ENCODE results near the gene C12orf57. TPM values are rescaled to one million over a fixed set of nuclear protein-coding genes. Genes with fewer than 3 reads are reported as not detected.
A peak's percentile ranks its signal among the peaks of the same experiment; 100 is the strongest.

Gene C12orf57
- total and polyA plus RNA-seq, 2 of the 13 experiments (the other 11 are each of a cell fraction or from before 2014, with no cell fraction given), result 84.0 to 287 TPM

DNA sequence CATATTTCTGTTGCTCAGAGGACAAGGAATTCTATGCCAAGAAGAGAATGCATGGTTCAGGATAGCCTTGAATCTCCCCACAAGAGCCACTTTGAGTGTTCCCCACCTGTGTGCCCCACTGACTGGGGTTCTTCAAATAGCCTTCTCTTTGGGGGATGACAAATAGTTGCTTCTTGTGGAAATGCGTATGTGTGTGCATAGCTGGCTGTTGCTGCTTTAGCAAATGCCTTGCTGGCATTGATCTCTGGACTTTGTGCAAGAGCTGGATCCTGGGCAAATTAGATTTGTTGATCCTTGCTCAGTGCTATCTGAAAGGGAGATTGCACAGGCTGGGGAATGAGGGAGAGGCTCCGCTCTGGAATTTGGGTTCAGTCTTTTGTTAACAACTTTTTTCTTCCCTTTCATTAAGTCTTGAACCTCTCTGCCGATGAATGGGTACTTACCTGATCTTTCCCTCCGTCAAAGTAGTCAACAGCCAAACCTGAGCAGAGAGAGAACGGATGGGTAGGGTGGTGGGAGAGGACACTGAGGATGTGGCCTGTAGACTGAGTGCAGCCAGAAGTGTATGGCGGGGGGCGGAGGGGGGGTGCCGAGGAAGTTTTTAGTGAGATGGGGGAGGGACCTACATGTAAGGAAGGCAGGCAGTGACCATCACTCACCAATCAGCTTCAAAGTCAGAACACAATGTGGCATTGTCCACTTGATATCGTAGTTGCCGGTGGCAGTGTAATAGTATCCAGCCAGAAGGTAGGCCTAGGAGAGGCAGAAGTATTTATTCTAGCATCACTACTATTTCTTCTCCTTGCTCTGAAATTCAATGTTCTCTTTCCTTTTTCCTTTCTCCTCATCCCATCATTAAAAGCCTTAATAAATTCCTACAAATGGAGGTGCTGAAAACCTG is 37.6 kb downstream of the C12orf57 start (continued):
- TF ChIP-seq, protein P1, sequence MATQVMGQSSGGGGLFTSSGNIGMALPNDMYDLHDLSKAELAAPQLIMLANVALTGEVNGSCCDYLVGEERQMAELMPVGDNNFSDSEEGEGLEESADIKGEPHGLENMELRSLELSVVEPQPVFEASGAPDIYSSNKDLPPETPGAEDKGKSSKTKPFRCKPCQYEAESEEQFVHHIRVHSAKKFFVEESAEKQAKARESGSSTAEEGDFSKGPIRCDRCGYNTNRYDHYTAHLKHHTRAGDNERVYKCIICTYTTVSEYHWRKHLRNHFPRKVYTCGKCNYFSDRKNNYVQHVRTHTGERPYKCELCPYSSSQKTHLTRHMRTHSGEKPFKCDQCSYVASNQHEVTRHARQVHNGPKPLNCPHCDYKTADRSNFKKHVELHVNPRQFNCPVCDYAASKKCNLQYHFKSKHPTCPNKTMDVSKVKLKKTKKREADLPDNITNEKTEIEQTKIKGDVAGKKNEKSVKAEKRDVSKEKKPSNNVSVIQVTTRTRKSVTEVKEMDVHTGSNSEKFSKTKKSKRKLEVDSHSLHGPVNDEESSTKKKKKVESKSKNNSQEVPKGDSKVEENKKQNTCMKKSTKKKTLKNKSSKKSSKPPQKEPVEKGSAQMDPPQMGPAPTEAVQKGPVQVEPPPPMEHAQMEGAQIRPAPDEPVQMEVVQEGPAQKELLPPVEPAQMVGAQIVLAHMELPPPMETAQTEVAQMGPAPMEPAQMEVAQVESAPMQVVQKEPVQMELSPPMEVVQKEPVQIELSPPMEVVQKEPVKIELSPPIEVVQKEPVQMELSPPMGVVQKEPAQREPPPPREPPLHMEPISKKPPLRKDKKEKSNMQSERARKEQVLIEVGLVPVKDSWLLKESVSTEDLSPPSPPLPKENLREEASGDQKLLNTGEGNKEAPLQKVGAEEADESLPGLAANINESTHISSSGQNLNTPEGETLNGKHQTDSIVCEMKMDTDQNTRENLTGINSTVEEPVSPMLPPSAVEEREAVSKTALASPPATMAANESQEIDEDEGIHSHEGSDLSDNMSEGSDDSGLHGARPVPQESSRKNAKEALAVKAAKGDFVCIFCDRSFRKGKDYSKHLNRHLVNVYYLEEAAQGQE (IDR thresholded peaks at IDR 0.05; ENCODE audit: borderline replicate concordance in 1 of 2, low read depth in 1 of 2, low read length in 2 of 2), result no peak
- TF ChIP-seq MXD4 (CRISPR knock-in tag; IDR thresholded peaks at IDR 0.05) (no peak), PLRG1 (conservative IDR thresholded peaks at IDR 0.05) (no peak), ZNF577 (CRISPR knock-in tag; IDR thresholded peaks at IDR 0.05; ENCODE audit: borderline replicate concordance, low read depth) (no peak), ZFP41 (CRISPR knock-in tag; IDR thresholded peaks at IDR 0.05; ENCODE audit: borderline replicate concordance) (no peak), ZNF350 (CRISPR knock-in tag; IDR thresholded peaks at IDR 0.05; ENCODE audit: borderline replicate concordance, low read depth) (no peak)
- TF ChIP-seq, protein P2, sequence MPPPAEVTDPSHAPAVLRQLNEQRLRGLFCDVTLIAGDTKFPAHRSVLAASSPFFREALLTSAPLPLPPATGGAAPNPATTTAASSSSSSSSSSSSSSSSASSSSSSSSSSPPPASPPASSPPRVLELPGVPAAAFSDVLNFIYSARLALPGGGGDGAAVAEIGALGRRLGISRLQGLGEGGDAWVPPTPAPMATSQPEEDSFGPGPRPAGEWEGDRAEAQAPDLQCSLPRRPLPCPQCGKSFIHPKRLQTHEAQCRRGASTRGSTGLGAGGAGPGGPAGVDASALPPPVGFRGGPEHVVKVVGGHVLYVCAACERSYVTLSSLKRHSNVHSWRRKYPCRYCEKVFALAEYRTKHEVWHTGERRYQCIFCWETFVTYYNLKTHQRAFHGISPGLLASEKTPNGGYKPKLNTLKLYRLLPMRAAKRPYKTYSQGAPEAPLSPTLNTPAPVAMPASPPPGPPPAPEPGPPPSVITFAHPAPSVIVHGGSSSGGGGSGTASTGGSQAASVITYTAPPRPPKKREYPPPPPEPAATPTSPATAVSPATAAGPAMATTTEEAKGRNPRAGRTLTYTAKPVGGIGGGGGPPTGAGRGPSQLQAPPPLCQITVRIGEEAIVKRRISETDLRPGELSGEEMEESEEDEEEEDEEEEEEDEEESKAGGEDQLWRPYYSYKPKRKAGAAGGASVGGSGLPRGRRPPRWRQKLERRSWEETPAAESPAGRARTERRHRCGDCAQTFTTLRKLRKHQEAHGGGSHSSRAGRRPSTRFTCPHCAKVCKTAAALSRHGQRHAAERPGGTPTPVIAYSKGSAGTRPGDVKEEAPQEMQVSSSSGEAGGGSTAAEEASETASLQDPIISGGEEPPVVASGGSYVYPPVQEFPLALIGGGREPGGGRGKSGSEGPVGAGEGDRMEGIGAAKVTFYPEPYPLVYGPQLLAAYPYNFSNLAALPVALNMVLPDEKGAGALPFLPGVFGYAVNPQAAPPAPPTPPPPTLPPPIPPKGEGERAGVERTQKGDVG (CRISPR knock-in tag; IDR thresholded peaks at IDR 0.05; ENCODE audit: borderline replicate concordance), result no peak
- TF ChIP-seq, protein P3, sequence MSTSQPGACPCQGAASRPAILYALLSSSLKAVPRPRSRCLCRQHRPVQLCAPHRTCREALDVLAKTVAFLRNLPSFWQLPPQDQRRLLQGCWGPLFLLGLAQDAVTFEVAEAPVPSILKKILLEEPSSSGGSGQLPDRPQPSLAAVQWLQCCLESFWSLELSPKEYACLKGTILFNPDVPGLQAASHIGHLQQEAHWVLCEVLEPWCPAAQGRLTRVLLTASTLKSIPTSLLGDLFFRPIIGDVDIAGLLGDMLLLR (CRISPR knock-in tag; IDR thresholded peaks at IDR 0.05), result no peak
- TF ChIP-seq, protein P4, sequence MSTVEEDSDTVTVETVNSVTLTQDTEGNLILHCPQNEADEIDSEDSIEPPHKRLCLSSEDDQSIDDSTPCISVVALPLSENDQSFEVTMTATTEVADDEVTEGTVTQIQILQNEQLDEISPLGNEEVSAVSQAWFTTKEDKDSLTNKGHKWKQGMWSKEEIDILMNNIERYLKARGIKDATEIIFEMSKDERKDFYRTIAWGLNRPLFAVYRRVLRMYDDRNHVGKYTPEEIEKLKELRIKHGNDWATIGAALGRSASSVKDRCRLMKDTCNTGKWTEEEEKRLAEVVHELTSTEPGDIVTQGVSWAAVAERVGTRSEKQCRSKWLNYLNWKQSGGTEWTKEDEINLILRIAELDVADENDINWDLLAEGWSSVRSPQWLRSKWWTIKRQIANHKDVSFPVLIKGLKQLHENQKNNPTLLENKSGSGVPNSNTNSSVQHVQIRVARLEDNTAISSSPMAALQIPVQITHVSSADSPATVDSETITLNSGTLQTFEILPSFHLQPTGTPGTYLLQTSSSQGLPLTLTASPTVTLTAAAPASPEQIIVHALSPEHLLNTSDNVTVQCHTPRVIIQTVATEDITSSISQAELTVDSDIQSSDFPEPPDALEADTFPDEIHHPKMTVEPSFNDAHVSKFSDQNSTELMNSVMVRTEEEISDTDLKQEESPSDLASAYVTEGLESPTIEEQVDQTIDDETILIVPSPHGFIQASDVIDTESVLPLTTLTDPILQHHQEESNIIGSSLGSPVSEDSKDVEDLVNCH (CRISPR knock-in tag; IDR thresholded peaks at IDR 0.05), result no peak
- TF ChIP-seq, protein P5, sequence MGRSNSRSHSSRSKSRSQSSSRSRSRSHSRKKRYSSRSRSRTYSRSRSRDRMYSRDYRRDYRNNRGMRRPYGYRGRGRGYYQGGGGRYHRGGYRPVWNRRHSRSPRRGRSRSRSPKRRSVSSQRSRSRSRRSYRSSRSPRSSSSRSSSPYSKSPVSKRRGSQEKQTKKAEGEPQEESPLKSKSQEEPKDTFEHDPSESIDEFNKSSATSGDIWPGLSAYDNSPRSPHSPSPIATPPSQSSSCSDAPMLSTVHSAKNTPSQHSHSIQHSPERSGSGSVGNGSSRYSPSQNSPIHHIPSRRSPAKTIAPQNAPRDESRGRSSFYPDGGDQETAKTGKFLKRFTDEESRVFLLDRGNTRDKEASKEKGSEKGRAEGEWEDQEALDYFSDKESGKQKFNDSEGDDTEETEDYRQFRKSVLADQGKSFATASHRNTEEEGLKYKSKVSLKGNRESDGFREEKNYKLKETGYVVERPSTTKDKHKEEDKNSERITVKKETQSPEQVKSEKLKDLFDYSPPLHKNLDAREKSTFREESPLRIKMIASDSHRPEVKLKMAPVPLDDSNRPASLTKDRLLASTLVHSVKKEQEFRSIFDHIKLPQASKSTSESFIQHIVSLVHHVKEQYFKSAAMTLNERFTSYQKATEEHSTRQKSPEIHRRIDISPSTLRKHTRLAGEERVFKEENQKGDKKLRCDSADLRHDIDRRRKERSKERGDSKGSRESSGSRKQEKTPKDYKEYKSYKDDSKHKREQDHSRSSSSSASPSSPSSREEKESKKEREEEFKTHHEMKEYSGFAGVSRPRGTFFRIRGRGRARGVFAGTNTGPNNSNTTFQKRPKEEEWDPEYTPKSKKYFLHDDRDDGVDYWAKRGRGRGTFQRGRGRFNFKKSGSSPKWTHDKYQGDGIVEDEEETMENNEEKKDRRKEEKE (IDR thresholded peaks at IDR 0.05), result no peak
- TF ChIP-seq, protein P6, sequence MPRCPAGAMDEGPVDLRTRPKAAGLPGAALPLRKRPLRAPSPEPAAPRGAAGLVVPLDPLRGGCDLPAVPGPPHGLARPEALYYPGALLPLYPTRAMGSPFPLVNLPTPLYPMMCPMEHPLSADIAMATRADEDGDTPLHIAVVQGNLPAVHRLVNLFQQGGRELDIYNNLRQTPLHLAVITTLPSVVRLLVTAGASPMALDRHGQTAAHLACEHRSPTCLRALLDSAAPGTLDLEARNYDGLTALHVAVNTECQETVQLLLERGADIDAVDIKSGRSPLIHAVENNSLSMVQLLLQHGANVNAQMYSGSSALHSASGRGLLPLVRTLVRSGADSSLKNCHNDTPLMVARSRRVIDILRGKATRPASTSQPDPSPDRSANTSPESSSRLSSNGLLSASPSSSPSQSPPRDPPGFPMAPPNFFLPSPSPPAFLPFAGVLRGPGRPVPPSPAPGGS (CRISPR knock-in tag; IDR thresholded peaks at IDR 0.05), result peak; percentile 36; the same call in 1 of the 2 replicates
